ENCODE measurements around the gene MEOX2.
A peak's percentile ranks its signal among the peaks of the same experiment; 100 is the strongest.

Gene MEOX2

DNA sequence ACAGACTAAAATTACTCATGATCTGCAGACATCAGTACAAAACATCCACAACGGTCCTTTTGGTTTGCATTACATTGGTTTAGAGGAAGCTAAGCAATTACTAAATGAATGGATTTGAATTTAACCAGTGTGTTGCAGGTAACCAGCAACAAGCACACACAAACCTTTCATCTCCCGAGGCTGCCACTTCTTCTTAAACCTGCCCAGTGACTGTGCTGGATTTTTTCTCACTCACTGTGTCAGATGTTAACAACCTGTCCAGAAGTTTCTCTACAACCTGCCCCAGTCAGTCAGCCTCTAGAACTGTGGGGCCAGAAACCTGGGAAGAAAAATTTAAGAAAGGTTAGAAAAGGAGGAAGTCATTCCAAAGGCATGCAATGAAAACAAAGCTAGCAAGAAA lies 2.4 kb upstream of the MEOX2 start:
- Histone ChIP-seq H3K4me3 (ENCODE audit: low read depth, low read length) (no peak overlapping the region), H3K27me3 (replicated peaks) (peaks cover 9% of the 10 kb centered on the region), H3K36me3 (replicated peaks) (no peaks in the 10 kb centered on the region), H3K27ac (no peak overlapping the region)
- in situ Hi-C loops (cut with HindIII; ENCODE audit: low pct_ligation_motif_present, low sequenced_read_pairs), result no loop called here
- no peak for DNase-seq
- TF ChIP-seq, protein P1, sequence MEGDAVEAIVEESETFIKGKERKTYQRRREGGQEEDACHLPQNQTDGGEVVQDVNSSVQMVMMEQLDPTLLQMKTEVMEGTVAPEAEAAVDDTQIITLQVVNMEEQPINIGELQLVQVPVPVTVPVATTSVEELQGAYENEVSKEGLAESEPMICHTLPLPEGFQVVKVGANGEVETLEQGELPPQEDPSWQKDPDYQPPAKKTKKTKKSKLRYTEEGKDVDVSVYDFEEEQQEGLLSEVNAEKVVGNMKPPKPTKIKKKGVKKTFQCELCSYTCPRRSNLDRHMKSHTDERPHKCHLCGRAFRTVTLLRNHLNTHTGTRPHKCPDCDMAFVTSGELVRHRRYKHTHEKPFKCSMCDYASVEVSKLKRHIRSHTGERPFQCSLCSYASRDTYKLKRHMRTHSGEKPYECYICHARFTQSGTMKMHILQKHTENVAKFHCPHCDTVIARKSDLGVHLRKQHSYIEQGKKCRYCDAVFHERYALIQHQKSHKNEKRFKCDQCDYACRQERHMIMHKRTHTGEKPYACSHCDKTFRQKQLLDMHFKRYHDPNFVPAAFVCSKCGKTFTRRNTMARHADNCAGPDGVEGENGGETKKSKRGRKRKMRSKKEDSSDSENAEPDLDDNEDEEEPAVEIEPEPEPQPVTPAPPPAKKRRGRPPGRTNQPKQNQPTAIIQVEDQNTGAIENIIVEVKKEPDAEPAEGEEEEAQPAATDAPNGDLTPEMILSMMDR (IDR thresholded peaks at IDR 0.05; ENCODE audit: low read depth, low read length, missing control alignments), result no peak

DNA sequence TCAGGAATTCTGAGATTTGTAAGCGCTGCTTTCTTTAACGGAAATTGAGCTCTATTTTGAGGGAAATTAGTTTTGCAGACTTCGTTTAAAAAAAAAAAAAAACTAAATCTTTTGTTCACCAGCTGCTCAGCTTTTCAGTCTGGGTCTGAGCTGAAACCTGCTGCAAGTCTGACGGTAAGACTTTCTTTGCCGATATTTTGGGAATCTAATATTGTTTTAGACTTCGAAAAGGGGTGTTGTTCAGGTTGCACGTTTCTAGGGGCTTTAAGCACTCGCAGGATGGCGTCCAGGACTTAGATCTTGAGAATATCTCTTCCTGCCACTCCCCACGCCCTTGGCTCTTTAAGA lies 1.8 kb upstream of the MEOX2 start:
- H3K4me3 ChIP-seq (ENCODE audit: low read depth, low read length), result peak overlapping the region; percentile 51
- TF ChIP-seq, protein P1 (IDR thresholded peaks at IDR 0.05; ENCODE audit: low read depth, low read length, missing control alignments), result no peak
- no peak for DNase-seq
- H3K27me3 ChIP-seq (replicated peaks), result peaks cover 9% of the 10 kb centered on the region
- H3K36me3 ChIP-seq (replicated peaks), result no peaks in the 10 kb centered on the region
- in situ Hi-C loops (cut with HindIII; ENCODE audit: low pct_ligation_motif_present, low sequenced_read_pairs), result no loop called here
- no peak overlapping the region for H3K27ac ChIP-seq

DNA sequence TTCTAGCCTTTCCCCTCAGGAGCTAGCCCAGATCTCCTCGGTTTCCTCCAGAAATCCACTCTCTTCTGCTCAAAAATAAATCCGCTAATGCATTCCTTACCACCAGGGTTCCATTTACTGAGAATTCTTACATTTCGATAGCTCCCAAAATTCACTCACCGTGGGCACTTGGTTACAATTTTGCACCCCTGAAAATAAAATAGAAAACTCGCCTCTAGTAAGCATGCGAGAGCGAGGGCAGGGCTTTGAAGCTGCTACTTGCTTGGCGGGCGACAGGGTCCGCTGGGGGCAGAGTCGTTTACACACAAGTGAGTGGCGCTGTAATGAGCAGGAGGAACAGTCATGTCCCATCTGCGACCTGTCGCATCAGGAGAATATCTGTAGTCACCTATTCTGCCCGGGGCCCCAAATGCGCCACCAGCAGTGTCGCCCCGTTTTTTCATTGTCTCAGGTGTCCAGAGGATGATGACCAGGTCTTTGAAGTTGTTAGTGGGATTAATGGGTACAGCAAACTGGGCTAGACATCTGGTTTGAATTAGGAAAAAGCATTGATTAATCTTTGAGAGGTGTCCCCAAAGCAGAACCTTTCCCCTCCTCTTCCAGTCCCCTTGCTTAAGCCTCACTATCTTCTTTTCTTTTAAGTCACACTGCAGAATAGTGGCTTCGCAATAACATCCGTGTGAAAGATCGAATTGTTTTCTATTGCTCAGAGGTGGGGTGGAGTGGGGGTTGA lies 1.2 kb upstream of the MEOX2 start:
- in situ Hi-C loops (cut with HindIII; ENCODE audit: low pct_ligation_motif_present, low sequenced_read_pairs), result no loop called here
- H3K36me3 ChIP-seq (replicated peaks), result no peaks in the 10 kb centered on the region
- DNase-seq, result no peak
- H3K27ac ChIP-seq, result no peak overlapping the region
- TF ChIP-seq, protein P1 (IDR thresholded peaks at IDR 0.05; ENCODE audit: low read depth, low read length, missing control alignments), result peak; percentile 31
- H3K4me3 ChIP-seq (ENCODE audit: low read depth, low read length), result peak overlapping the region; percentile 51
- H3K27me3 ChIP-seq (replicated peaks), result peaks cover 9% of the 10 kb centered on the region

DNA sequence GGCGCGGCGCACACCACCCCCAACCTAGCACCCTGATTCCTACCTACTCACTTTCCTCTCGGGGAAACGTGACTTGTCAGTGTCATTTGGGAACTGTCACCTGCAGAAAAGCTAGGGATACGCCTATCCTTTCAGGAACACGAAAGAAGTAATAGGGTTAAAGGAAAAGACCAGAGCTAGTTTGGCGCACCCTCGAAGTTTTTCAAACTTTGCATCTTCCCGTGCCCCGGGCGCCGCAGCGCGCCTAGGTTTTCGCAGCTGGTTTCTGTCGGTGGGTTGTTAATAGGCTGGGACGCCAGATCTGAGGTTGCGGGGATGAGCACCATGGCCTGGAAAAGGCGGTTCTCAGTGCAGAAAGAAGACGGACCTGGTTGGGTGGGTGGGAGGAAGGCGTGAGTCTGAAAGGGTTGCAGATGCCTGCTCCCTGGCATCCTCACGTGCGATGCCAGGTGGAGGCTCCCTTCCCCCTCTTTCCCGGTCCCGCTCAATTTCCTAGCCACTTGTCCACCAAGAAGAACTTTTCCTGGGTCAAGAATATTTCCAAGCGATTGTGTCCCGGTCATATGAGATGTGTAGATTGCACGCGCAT lies 568 bp upstream of the MEOX2 start:
- Histone ChIP-seq H3K36me3 (replicated peaks) (no peaks in the 10 kb centered on the region), H3K27ac (no peak overlapping the region), H3K4me3 (ENCODE audit: low read depth, low read length) (peak overlapping the region; percentile 51), H3K27me3 (replicated peaks) (peaks cover 9% of the 10 kb centered on the region)
- TF ChIP-seq, protein P1 (IDR thresholded peaks at IDR 0.05; ENCODE audit: low read depth, low read length, missing control alignments), result no peak
- DNase-seq, result no peak
- in situ Hi-C loops (cut with HindIII; ENCODE audit: low pct_ligation_motif_present, low sequenced_read_pairs), result no loop called here

DNA sequence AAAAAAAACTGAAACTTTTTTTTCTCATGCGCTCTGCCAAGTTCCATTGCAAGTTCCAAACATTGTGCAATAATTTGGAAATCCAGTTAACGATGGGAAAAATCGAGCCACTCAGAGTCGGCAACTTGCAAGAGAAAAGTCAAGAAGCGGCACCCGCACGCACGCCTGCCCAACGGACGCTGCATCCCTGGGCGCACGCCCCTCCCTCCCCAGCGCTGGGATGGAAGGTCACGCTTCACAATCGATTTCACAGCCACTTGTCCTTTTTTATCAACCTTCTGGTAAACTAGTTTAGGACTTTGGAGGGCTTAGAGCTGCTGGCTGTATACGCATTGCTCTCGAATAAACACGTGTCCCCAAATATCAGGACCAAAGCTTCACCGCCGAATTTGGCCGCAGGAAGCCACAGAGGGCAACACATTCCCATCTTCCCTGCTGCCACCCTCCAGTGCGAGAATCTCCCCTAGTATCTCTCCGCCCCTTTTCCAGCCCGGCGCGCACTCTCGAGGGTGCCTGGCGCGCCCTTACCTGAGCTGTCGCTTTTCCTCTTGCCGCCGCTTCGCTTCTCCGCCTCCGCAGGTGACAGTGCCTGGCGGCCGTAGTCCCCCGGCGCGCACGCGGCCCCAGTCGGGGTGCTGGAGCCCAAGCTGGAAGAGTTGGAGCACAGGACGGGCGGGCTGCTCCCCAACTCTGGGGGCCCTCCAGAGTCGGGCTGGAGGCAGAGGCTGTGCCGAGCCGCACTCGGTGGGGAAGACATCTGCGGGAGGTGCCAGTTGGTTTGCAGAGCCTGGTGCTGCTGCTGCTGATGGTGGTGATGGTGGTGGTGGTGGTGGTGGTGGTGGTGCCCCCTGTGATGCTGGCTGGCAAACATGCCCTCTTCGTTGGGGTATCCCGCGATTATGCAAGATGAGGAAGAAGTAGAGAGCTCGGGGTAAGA lies 857 bp downstream of the MEOX2 start:
- Histone ChIP-seq H3K27me3 (replicated peaks) (peaks cover 9% of the 10 kb centered on the region), H3K36me3 (replicated peaks) (no peaks in the 10 kb centered on the region), H3K27ac (no peak overlapping the region), H3K4me3 (ENCODE audit: low read depth, low read length) (peak overlapping the region; percentile 51)
- in situ Hi-C loops (cut with HindIII; ENCODE audit: low pct_ligation_motif_present, low sequenced_read_pairs), result no loop called here
- no peak for DNase-seq
- TF ChIP-seq, protein P1 (IDR thresholded peaks at IDR 0.05; ENCODE audit: low read depth, low read length, missing control alignments), result no peak

Measured in brain microvascular endothelial cell (primary cell).